ENCODE data around the gene PPP2R2C.

Gene PPP2R2C

GRCh38 chr4:6393544-6394475 lies 78.6 kb downstream of the PPP2R2C start:
- DNase-seq: no peak

GRCh38 chr4:6393066-6393465 lies 79.3 kb downstream of the PPP2R2C start:
- DNase-seq: no peak

GRCh38 chr4:6392407-6392806 lies 80.0 kb downstream of the PPP2R2C start:
- no peak for DNase-seq

- no peak for DNase-seq
Measured at GRCh38 chr4:6391852-6392188, 80.6 kb downstream of the PPP2R2C start.

GRCh38 chr4:6391186-6391851 lies 81.1 kb downstream of the PPP2R2C start:
- no peak for DNase-seq

- no peak for DNase-seq
Measured at GRCh38 chr4:6390356-6390755, 82.1 kb downstream of the PPP2R2C start.

- DNase-seq: no peak
Measured at GRCh38 chr4:6389142-6389825, 83.1 kb downstream of the PPP2R2C start.

- peak; percentile 8 for DNase-seq
Measured at GRCh38 chr4:6388713-6389112, 83.7 kb downstream of the PPP2R2C start.

GRCh38 chr4:6387946-6388345 lies 84.5 kb downstream of the PPP2R2C start:
- no peak for DNase-seq

GRCh38 chr4:6386091-6386490 lies 86.3 kb downstream of the PPP2R2C start:
- no peak for DNase-seq

- DNase-seq: no peak
Measured at GRCh38 chr4:6385288-6385687, 87.1 kb downstream of the PPP2R2C start.

- DNase-seq: no peak
Measured at GRCh38 chr4:6384541-6384940, 87.9 kb downstream of the PPP2R2C start.

GRCh38 chr4:6383929-6384328 lies 88.5 kb downstream of the PPP2R2C start:
- no peak for DNase-seq

GRCh38 chr4:6383009-6383404 lies 89.4 kb downstream of the PPP2R2C start:
- no peak for DNase-seq

- no peak for DNase-seq
Measured at GRCh38 chr4:6381571-6382123, 90.8 kb downstream of the PPP2R2C start.

- DNase-seq: no peak
Measured at GRCh38 chr4:6380746-6381410, 91.5 kb downstream of the PPP2R2C start.

- no peak for DNase-seq
Measured at GRCh38 chr4:6379767-6380745, 92.4 kb downstream of the PPP2R2C start.

GRCh38 chr4:6378493-6379445 lies 93.6 kb downstream of the PPP2R2C start:
- no peak for DNase-seq

- no peak for DNase-seq
Measured at GRCh38 chr4:6377626-6378492, 94.6 kb downstream of the PPP2R2C start.

Measured in hematopoietic multipotent progenitor cell treated with erythropoietin and hydrocortisone succinate and interleukin-3 and kit ligand, for 4 days (in vitro differentiated cells).